ENCODE results near the gene CHFR. TPM values are rescaled to one million over a fixed set of nuclear protein-coding genes. Genes with fewer than 3 reads are reported as not detected.

The CHFR gene
- total RNA-seq, 1 experiment from 2014 or later = 41.0 TPM

GRCh38 chr12:132803888-132804287 lies 83.5 kb downstream of the CHFR start:
- POLR2A ChIA-PET = no interaction called here
- H3K4me1 Mint-ChIP-seq (ENCODE audit: insufficient read depth, unreplicated experiment) = no peaks in the 10 kb centered on the region
- H3K4me3 Mint-ChIP-seq (ENCODE audit: unreplicated experiment) = no peak overlapping the region
- no peak for TF ChIP-seq CTCF (IDR thresholded peaks at IDR 0.05; ENCODE audit: unreplicated experiment)
- intact Hi-C loops (cut with micrococcal nuclease) = no loop called here
- no TSS peak for BruUV-seq (replicated peaks)
- H3K27me3 Mint-ChIP-seq (ENCODE audit: insufficient read depth, unreplicated experiment) = no peaks in the 10 kb centered on the region
- DNase-seq (ENCODE audit: unreplicated experiment) = no peak
- H3K9me3 Mint-ChIP-seq (ENCODE audit: unreplicated experiment) = no peaks in the 10 kb centered on the region
- no peak overlapping the region for H3K27ac Mint-ChIP-seq (ENCODE audit: low read depth, unreplicated experiment)
- H3K36me3 Mint-ChIP-seq (ENCODE audit: insufficient read depth, unreplicated experiment) = peaks cover 91% of the 10 kb centered on the region
- CTCF ChIA-PET = interaction anchor here (0.6 kb wide), 1 partner anchor 30 kb away, joined by 3 read pairs; no protein-coding TSS in a partner anchor

- no TSS peak for BruUV-seq (replicated peaks)
- Mint-ChIP-seq H3K4me1 (ENCODE audit: insufficient read depth, unreplicated experiment) (no peaks in the 10 kb centered on the region), H3K27ac (ENCODE audit: low read depth, unreplicated experiment) (no peak overlapping the region), H3K36me3 (ENCODE audit: insufficient read depth, unreplicated experiment) (peaks cover 91% of the 10 kb centered on the region), H3K9me3 (ENCODE audit: unreplicated experiment) (no peaks in the 10 kb centered on the region), H3K4me3 (ENCODE audit: unreplicated experiment) (no peak overlapping the region), H3K27me3 (ENCODE audit: insufficient read depth, unreplicated experiment) (no peaks in the 10 kb centered on the region)
- CTCF ChIA-PET = interaction anchor here (0.6 kb wide), 1 partner anchor 33 kb away, joined by 3 read pairs; no protein-coding TSS in a partner anchor
- intact Hi-C loops (cut with micrococcal nuclease) = no loop called here
- POLR2A ChIA-PET = no interaction called here
- no peak for DNase-seq (ENCODE audit: unreplicated experiment)
- TF ChIP-seq CTCF (IDR thresholded peaks at IDR 0.05; ENCODE audit: unreplicated experiment) = no peak
Measured at GRCh38 chr12:132803125-132803524, 84.3 kb downstream of the CHFR start.

GRCh38 chr12:132801741-132802140 lies 85.7 kb downstream of the CHFR start:
- no peak overlapping the region for H3K4me3 Mint-ChIP-seq (ENCODE audit: unreplicated experiment)
- no peaks in the 10 kb centered on the region for H3K9me3 Mint-ChIP-seq (ENCODE audit: unreplicated experiment)
- ChIA-PET CTCF (no interaction called here), POLR2A (no interaction called here)
- no peak for DNase-seq (ENCODE audit: unreplicated experiment)
- no peak overlapping the region for H3K27ac Mint-ChIP-seq (ENCODE audit: low read depth, unreplicated experiment)
- intact Hi-C loops (cut with micrococcal nuclease) = no loop called here
- no TSS peak for BruUV-seq (replicated peaks)
- H3K27me3 Mint-ChIP-seq (ENCODE audit: insufficient read depth, unreplicated experiment) = no peaks in the 10 kb centered on the region
- H3K36me3 Mint-ChIP-seq (ENCODE audit: insufficient read depth, unreplicated experiment) = peaks cover 94% of the 10 kb centered on the region
- no peaks in the 10 kb centered on the region for H3K4me1 Mint-ChIP-seq (ENCODE audit: insufficient read depth, unreplicated experiment)
- no peak for TF ChIP-seq CTCF (IDR thresholded peaks at IDR 0.05; ENCODE audit: unreplicated experiment)

GRCh38 chr12:132798836-132799235 lies 88.6 kb downstream of the CHFR start:
- no peak for TF ChIP-seq CTCF (IDR thresholded peaks at IDR 0.05; ENCODE audit: unreplicated experiment)
- Mint-ChIP-seq H3K4me1 (ENCODE audit: insufficient read depth, unreplicated experiment) (no peaks in the 10 kb centered on the region), H3K36me3 (ENCODE audit: insufficient read depth, unreplicated experiment) (peaks cover 94% of the 10 kb centered on the region)

More at GRCh38 chr12:132798836-132799235, 88.6 kb downstream of the CHFR start:
- no peak overlapping the region for H3K27ac Mint-ChIP-seq (ENCODE audit: low read depth, unreplicated experiment)
- intact Hi-C loops (cut with micrococcal nuclease) = no loop called here
- ChIA-PET POLR2A (no interaction called here), CTCF (interaction anchor here (0.7 kb wide), 1 partner anchor 24 kb away, joined by 3 read pairs; no protein-coding TSS in a partner anchor)
- H3K9me3 Mint-ChIP-seq (ENCODE audit: unreplicated experiment) = no peaks in the 10 kb centered on the region
- no TSS peak for BruUV-seq (replicated peaks)
- no peaks in the 10 kb centered on the region for H3K27me3 Mint-ChIP-seq (ENCODE audit: insufficient read depth, unreplicated experiment)
- DNase-seq (ENCODE audit: unreplicated experiment) = no peak
- H3K4me3 Mint-ChIP-seq (ENCODE audit: unreplicated experiment) = no peak overlapping the region
